Panc1 (cell line): ENCODE data around the gene KAZN. TPM values are rescaled to one million over a fixed set of nuclear protein-coding genes. Genes with fewer than 3 reads are reported as not detected.

Source experiments
- ATAC-seq: fragments of 200-7000 bp; cut with Tn5 transposase; 2 replicates; pipeline ENCODE4 v1.9.1; 2020; ENCODE audit warnings: mild to moderate bottlenecking, moderate library complexity
- BruUV-seq: library from RNA; stranded (reverse); fragments of 400-500 nt; replicated peaks from 2 replicates; lab custom pipeline; 2021; lab: Mats Ljungman, UMichigan
- CTCF ChIA-PET: fragments of 300-600 bp; sonication (Branson Sonifier 250); formaldehyde crosslinking; loops from one replicate; lab custom pipeline; 2022; ENCODE audit warnings: antibody characterized with exemption; lab: Charles Lee
- POLR2A ChIA-PET: fragments of 300-600 bp; sonication (Branson Sonifier 250); formaldehyde crosslinking; loops from one replicate; lab custom pipeline; 2022; ENCODE audit warnings: antibody characterized with exemption; lab: Charles Lee
- DNase-seq: peaks from one replicate; pipeline ENCODE4 v3.0.0-alpha.2; 2010; ENCODE audit warnings: low read depth, low spot score
- H3K27ac ChIP-seq: 2 replicates; pipeline ENCODE4 v1.5.1; 2011; ENCODE audit warnings: mild to moderate bottlenecking, low read length, inconsistent platforms
- H3K27me3 ChIP-seq: fragments of 200-500 bp; sonication (Bioruptor generic); 2 replicates; pipeline ENCODE4 v1.6.0; 2014; ENCODE audit warnings: low read length, inconsistent platforms; ENCODE audit not compliant: control insufficient read depth, insufficient read depth
- H3K36me3 ChIP-seq: fragments of 200-500 bp; sonication (Bioruptor generic); 2 replicates; pipeline ENCODE4 v1.5.1; 2014; ENCODE audit warnings: inconsistent platforms, mild to moderate bottlenecking, low read length, moderate library complexity; ENCODE audit not compliant: control insufficient read depth, insufficient read depth
- H3K4me1 ChIP-seq: 2 replicates; pipeline ENCODE4 v1.5.1; 2011; ENCODE audit warnings: inconsistent platforms, mild to moderate bottlenecking, low read length, moderate library complexity; ENCODE audit not compliant: control insufficient read depth, insufficient read depth
- H3K4me3 ChIP-seq, 2 experiments: 2 replicates each; pipeline ENCODE4 v1.5.1; 2011 to 2012; ENCODE audit warnings: low read depth in 2 of 2, low read length in 2 of 2, mild to moderate bottlenecking in 2 of 2, inconsistent platforms in 1 of 2, moderate library complexity in 1 of 2
- H3K9me3 ChIP-seq: fragments of 200-500 bp; sonication (Bioruptor generic); 2 replicates; pipeline ENCODE4 v1.5.1; 2014; ENCODE audit warnings: low read depth, mild to moderate bottlenecking, inconsistent platforms, low read length, moderate library complexity; ENCODE audit not compliant: control insufficient read depth, insufficient read depth
- CTCF ChIP-seq: fragments of 450-650 bp; IDR thresholded peaks from 2 replicates; pipeline ENCODE4 v1.5.1; 2017; ENCODE audit warnings: mild to moderate bottlenecking
- POLR2AphosphoS5 ChIP-seq: IDR thresholded peaks from 2 replicates; pipeline ENCODE4 v1.6.1; 2012; ENCODE audit warnings: mild to moderate bottlenecking, low read depth, low read length, moderate library complexity
- REST ChIP-seq, 2 experiments: IDR thresholded peaks; 2 replicates each; pipeline ENCODE4 v1.6.1; 2011 to 2012; ENCODE audit warnings: low read depth in 2 of 2, control low read depth in 1 of 2, low read length in 1 of 2, mild to moderate bottlenecking in 1 of 2, moderate library complexity in 1 of 2; ENCODE audit not compliant: insufficient read depth in 1 of 2
- SIN3A ChIP-seq: IDR thresholded peaks from 2 replicates; pipeline ENCODE4 v1.6.1; 2012; ENCODE audit warnings: low read depth, mild to moderate bottlenecking, low read length, moderate library complexity, borderline replicate concordance; ENCODE audit not compliant: insufficient read depth
- TCF7L2 ChIP-seq: IDR thresholded peaks from 2 replicates; pipeline ENCODE4 v1.6.1; 2011; ENCODE audit warnings: mild to moderate bottlenecking, low read depth, low read length, inconsistent platforms
- in situ Hi-C: cut with HindIII; loops from 2 replicates; pipeline ENCODE4 v1.10.0; 2016; ENCODE audit warnings: low sequenced_read_pairs, low pct_unique_long_range_greater_than_20kb
- intact Hi-C: fragments of 100-400 bp; cut with micrococcal nuclease; formaldehyde crosslinking; loops from one replicate; pipeline ENCODE4 v1.10.0; 2022; ENCODE audit not compliant: unreplicated experiment
- total RNA-seq: library from RNA; stranded (reverse); gene quantifications from one replicate; pipeline ENCODE4 v1.2.1, GENCODE V29; 2021; ENCODE audit not compliant: unreplicated experiment

Gene KAZN
- total RNA-seq, 1 experiment from 2014 or later = 6.6 TPM

GRCh38 chr1:14723401-14723800, 124.9 kb downstream of the KAZN start:
- H3K9me3 ChIP-seq = no peaks in the 10 kb centered on the region
- ChIA-PET CTCF (no interaction called here), POLR2A (no interaction called here)
- H3K4me3 ChIP-seq = no peak overlapping the region
- no peak overlapping the region for H3K27ac ChIP-seq
- no peak for TF ChIP-seq CTCF
- TF ChIP-seq POLR2AphosphoS5 = no peak
- no peak for TF ChIP-seq REST (IDR thresholded peaks at IDR 0.05; ENCODE audit: insufficient read depth in 1 of 2, low read depth in 2 of 2, low read length in 1 of 2)
- TF ChIP-seq TCF7L2 = no peak
- TF ChIP-seq SIN3A = no peak
- no peaks in the 10 kb centered on the region for H3K36me3 ChIP-seq
- peaks cover 2% of the 10 kb centered on the region; the same call in 1 of the 2 replicates for H3K27me3 ChIP-seq
- ATAC-seq = no peak; the same call in 1 of the 2 replicates
- intact Hi-C loops (no loop called here), in situ Hi-C loops (no loop called here)
- no peak for DNase-seq
- no TSS peak for BruUV-seq
- no peaks in the 10 kb centered on the region for H3K4me1 ChIP-seq

- peaks cover 2% of the 10 kb centered on the region; the same call in 1 of the 2 replicates for H3K27me3 ChIP-seq
- CTCF ChIA-PET = no interaction called here
- POLR2A ChIA-PET = no interaction called here
- in situ Hi-C loops = no loop called here
- no peaks in the 10 kb centered on the region for H3K36me3 ChIP-seq
- ATAC-seq (no peak), DNase-seq (no peak)
- intact Hi-C loops = no loop called here
- H3K9me3 ChIP-seq = no peaks in the 10 kb centered on the region
- H3K4me1 ChIP-seq = no peaks in the 10 kb centered on the region
- H3K27ac ChIP-seq = no peak overlapping the region
- H3K4me3 ChIP-seq = no peak overlapping the region
- BruUV-seq = no TSS peak
- TF ChIP-seq POLR2AphosphoS5 (no peak), REST (IDR thresholded peaks at IDR 0.05; ENCODE audit: insufficient read depth in 1 of 2, low read depth in 2 of 2, low read length in 1 of 2) (no peak)
Observed at GRCh38 chr1:14724246-14724645, 125.8 kb downstream of the KAZN start.
